ENCODE results near the gene BBLN.

The BBLN gene

DNA sequence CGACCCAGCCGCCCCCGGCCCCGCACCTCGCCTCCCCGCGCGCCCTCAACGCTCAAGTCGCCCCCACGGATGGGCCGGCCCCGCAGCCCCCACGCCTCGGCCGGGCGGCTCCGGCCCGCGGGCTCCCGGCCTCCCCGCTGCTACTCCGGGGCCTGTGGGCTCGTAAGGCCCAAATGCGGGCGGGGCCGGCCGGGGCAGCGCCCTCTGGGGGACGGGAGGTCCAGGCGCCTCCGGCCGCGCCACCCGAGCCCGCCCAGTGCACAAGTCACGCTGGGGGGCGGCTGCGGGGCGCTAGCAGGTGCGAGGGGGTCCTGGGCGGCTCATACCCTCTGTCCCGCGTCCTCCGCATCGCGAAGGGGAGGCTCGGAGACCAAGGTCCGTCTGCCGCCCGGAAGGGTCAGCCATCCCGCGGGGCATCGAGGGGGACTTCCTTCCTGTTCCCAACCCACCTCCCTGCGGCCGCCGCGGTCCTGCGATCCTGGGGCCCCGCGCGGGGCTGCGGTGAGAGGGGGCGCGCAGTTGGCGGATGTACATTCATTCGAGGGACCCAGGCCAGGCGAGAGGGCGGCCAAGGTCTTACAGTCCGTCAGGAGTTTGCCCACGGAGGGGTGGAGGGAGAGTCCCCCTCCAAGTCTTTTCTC is 31.5 kb downstream of the BBLN start, which contains the start of gene CIZ1:
Gene CIZ1, minus strand, starts transcription at position 167 of the 641 bp plus-strand sequence. CDS start 715 bp downstream, outside the sequence.
- DNase-seq (ENCODE audit: low read depth), result peak; percentile 63

DNA sequence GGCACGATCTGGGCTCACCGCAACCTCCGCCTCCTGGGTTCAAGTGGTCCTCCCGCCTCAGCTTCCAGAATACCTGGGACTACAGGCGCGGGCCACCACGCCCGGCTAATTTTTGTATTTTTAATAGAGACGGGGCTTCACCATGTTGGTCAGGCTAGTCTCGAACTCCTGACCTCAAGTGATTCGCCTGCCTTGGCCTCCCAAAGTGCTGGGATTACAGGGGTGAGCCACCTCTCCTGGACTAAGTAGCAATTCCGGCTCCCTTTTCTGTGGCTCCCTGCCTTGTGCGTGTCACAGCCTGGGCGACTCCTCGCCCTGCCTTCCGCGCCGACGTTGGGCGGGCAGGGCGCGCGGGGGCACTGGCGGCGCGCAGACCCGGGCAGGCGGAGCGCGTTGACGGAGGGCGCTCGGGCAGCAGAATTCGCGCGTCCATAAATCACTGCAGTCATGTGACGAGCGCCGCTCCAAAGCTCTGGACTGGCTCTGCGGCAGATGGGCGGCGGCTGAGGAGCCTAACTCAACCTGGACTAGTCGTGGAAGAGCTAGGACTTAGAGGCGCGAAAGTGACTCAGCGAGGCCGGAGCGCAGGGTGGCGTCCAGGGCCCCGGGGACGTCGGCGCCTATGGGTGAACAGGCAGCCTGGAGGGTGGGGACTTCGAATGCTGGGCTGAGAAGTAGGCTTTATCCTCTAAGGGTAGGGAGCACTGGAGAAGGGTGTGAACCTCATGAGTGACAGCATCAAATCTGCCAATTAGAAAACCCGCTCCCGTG is 32.7 kb downstream of the BBLN start:
- peak; percentile 72 for DNase-seq (ENCODE audit: low read depth)

DNA sequence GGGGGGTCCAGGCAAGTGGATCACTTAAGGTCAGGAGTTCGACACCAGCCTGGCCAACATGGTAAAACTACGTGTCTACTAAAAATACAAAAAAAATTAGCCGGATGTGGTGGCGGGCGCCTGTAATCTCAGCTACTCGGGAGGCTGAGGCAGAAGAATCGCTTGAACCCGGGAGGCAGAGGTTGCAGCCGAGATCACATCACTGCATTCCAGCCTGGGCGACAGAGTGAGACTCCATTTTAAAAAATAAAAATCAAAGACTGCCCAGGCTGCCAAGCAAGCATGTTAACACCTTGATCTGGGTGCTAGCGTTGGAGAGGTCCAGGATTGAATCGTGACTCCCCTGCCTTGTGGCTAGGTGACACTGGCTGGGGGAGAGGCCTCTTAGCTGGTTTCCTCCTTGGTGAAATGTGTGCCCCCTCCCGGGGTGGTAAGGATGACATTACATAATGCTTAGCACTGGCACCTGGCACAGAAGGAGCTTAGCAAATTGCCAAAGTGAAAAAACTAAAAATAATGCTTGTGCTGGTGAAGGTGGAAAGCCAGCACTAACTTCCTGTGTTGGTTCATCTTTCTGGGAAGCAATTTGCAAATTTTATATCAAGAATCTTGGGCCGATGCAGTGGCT is 33.5 kb downstream of the BBLN start:
- no peak for DNase-seq (ENCODE audit: low read depth)

DNA sequence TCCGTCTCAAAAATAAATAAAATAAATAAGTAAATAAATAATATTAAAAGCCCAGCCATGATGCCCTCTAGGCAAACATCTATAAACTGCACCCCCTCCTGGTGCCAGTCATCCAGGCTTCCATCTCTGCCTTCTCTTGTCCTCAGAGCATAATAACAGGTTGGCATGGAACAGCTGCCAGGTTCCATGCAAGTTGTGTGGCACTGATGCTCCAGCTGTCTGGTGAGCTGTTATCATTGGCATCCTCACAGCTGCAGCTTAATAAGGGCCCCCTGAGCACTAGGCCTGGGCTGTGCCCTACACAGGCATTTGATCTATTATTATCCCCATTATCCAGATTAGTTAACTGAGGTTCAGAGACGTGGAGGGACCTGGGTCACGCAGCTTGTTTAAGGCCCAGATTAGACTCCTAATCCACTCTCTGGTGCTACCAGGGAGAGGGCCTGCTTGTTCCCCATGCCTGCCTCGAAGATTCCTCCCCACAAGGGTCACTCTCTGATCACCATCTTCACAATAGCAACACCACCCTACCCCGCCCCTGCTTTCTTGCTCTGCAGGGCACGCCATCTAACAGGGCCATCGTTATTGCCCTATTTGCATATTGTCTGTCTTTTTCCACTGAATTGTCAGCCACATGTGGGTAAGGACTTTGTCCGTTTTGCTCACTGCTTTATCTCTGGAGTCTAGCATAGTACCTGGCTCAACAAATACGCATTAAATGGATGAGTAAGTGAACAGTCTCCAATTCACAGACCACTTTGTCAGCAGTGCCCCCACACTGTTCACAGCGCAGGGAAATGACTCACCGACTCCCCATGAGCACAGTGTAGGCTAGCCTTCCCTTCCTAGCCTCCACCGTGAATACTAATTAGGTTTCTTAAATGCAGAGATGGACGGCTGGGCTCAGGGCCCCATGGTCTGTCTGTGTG is 41.6 kb downstream of the BBLN start:
- DNase-seq (ENCODE audit: low read depth), result no peak

DNA sequence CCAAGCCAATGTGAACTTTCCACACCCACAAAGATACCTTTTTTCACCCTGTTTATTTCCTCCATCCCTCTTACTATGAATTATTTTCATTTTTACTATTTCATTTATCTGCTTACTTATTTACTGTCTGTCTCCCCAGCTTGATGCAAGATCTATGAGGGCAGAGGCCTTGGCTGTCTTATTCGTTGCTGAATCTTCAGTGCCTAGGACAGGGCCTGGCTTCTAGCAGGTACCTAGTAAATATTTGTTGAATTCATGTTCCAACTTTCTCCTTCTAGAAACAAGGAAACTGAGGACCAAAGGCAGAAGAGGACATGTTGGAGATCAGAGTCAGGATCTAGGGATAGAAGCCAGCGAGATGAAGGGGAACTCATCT is 42.6 kb downstream of the BBLN start:
- DNase-seq (ENCODE audit: low read depth), result no peak

DNA sequence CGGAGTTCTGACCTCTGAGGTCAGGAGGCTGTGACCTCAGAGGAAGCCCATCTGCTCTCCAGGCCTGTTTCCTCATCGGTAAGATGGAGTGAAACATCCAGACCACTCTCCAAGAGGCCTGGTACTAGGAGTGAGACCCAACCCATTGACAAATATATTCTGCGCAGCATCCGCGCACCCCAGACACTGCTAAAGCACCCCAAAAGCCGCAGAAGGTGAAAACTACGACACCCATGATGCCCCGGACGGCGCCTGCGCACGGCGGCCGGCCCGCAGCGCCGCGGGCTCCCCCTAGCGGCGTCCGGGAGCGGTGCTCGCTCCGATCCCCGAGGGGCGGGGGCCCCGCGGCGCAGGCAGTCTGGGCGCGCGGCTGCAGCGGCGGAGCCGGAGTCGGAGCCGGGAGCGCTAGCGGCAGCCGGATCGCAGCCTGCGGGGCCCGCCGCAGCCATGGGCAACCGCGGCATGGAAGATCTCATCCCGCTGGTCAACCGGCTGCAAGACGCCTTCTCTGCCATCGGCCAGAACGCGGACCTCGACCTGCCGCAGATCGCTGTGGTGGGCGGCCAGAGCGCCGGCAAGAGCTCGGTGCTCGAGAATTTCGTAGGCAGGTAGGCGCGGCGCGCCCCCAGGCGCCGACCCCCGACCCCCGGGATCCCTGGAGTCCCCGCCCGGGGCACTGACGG is 43.1 kb downstream of the BBLN start, which contains the start of gene DNM1:
Gene DNM1, plus strand, starts transcription at position 356 of the 683 bp plus-strand sequence. Its CDS starts 92 bp downstream, at position 448.
- no peak for DNase-seq (ENCODE audit: low read depth)

DNA sequence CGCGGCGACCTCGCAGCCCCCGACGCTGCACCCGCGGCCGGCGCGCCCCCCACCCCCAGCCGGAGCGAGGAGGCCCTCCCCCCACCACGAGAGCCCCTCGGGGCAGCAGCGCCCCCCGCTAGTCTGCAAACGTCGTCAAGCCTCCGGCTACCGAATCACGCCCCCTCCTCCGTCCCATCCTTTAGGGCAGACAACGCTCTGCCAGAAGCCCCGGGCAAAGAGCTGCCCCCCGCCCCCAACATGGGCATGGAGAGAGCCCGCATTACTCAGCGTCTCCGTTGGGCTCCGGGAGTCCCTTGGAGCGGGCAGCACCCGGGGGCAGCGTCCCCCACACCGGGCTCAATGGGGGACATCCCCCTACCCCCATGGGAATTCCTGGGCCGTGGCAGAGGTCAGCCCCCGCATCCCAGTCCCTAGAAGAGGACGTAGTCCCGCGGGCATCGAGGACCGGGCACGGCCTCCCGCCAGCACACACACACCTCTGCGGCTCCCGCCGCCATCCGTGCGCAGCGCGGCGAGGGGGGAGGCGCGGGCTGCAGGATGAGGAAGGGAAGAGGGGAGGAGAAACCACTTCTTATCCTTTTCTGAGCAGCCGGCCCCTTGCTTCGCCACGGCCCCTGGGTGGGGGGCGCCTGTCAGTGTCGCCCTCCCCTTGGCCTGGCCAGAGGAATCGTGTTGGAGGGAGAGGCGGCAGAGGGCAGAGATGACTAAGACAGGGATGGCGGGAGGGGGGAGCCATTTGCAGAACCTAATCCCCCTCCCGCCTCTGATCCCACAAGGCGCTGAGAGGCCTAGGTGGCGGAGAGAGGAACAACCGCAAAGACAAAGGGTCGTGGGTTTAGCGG is 43.9 kb downstream of the BBLN start:
- DNase-seq (ENCODE audit: low read depth), result no peak

DNA sequence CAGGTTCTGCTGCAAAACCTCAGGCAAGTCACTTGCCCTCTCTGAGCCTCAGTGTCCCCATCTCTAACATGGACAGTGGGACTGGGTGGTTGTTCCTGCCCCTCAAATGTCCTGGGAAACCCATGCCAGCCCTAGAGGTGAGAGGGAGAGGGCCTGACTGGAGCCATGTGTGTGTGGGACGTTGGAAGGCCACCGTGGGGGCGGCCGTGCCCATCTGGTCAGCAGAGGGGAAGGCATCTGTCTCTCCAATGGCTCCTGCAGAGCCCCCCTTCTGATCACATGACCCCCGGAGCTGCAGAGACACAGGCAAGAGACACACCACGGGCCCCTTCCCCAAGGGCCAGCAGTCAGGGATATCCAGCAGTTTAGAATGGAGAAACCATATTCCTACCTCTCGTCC is 44.8 kb downstream of the BBLN start:
- DNase-seq (ENCODE audit: low read depth), result no peak

DNA sequence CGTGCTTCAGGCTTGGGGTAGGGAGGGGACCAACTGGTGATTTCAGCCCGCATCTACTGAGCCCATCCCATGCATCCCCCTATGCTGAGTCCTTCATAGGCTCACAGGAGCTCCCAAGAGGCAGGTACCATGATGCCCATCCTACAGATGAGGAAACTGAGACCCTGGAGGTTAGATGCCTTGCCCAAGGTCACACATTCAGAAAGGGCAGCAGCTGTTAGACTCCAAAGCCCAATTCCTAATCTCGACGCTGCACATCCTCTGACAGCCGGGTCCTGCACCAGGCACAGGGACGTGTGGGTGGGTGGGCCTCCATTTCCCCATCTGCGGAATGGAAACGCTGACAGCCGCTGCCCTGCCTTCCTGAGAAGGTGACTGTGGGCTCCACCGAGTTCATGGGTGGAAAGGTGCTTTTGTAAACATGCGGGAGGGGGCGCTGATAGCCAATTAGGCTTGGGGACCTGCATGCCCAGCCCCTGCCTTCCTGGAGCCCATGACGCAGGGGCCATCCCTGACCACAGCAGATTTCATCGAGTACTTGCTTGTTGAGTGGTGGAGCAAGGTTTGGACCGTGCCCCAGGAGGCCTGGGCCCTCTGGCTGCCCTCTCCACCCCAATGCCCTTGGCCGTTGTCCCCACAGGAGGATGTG is 45.4 kb downstream of the BBLN start:
- no peak for DNase-seq (ENCODE audit: low read depth)

DNA sequence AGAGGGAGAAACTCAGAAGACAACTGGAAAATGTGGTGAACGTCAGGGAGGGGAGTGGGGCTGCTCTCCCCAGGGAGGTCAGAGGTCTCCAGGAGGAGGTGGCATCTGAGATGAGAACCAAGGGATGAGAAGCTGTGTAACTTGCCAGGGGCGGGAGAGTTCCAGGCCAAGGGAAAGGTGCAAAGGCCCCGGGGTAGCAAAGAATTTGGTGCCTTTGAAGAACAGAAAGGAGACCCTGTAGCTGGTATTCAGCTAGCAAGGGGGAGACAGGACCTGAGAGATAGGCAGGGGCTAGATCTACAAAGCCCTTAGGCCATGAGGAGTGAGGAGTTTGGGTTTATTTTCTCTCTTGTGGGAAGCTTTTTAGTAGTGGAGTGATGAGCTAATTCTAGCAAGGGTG is 46.4 kb downstream of the BBLN start:
- no peak for DNase-seq (ENCODE audit: low read depth)

DNA sequence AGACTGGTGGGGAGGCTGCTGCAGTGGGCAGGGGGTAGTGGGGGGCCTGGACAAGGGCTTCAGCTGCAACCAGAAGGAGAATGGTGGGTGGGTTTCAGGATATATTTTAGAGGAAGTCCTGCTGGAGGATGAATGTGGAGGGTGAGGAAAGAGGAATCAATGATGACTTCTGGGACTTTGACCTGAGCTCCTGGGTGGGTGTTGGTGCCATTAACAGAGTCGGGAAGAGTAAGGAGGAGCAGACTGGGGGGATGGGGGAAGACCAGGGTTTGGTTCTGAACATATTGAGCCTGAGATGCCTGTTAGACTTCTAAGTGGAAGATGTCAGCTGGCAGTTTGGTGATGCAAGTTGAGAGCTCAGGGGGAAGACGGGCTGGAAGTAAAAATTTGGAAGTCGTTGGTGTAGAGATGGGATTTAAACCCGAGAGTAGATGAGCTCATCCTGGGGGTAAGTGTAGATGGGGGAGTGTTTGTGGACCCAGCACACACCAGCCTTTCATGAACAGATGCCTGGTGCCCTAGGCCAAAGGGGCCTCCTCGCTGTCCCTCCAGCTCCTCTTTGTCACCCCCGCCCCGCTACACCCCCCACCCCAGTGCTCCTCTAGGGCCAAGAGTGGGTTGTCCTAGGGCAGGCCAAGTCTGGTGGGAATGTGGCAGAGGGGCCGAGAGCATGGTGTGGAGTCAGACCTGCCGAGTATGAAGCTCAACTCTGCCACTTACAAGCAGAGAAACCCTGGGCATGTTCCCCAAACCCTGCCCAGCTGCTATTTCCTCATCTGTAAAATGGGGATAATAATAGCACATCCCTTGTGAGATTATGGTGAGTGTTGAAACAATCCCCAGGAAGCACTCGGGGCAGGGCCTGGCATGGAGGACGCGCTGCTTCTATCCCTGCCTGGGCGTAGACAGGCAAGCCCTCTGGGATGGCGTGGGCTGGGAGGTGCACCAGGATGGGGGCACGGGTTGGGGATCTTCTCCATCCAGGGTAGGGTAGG is 47.1 kb downstream of the BBLN start:
- DNase-seq (ENCODE audit: low read depth), result no peak

DNA sequence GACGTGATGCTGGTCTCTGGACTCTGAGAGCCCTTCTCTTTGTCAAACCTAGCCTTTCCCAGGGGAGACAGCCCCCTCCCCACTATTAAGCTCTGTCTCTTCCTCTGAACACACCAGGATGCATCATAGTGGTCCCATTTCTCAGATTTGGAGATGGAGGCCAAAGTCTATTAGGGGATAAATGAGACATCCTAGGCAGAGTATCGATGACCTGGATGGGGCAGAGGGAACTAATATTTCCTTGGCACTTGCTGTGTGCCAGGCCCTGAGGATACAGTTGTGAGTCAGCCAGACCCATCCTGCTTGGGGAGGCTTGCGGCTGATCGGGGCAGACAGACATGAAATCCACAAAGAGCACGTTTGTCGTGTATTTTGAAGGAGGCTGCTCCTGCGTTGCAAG is 48.3 kb downstream of the BBLN start:
- no peak for DNase-seq (ENCODE audit: low read depth)

DNA sequence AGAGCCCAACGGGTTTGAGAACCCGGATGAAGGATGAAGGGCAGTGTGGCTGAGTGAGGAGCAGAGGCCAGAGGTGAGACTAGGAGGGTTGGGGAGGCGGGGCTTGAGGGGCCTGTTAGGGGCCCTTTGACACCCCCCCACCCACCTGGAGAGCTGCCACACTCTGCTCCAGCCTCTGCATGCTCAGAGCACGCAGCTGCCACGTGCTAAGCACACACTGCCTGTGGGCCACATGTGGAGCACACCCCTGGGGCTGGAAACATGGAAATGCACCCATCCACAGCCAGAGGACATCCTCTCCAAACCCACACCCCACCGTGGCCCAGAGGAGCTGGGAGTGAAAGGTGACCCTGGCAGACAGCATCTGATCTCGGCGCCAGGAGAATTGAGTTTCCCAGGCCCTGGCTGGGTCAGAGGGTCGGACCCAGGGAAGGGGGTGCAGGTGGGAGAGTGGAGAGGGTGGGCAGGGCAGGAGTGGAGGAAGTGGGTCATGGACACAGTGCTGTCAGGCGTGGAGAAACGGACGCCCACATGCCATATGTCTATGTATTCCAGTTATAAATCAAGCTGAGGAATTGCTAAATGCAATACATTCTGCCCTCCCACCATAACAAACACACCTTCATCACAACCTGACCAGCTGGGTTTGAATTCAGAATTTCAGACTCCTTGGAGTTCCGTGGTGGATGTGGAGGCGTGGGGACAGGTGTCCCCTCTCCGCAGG is 49.0 kb downstream of the BBLN start:
- no peak for DNase-seq (ENCODE audit: low read depth)

DNA sequence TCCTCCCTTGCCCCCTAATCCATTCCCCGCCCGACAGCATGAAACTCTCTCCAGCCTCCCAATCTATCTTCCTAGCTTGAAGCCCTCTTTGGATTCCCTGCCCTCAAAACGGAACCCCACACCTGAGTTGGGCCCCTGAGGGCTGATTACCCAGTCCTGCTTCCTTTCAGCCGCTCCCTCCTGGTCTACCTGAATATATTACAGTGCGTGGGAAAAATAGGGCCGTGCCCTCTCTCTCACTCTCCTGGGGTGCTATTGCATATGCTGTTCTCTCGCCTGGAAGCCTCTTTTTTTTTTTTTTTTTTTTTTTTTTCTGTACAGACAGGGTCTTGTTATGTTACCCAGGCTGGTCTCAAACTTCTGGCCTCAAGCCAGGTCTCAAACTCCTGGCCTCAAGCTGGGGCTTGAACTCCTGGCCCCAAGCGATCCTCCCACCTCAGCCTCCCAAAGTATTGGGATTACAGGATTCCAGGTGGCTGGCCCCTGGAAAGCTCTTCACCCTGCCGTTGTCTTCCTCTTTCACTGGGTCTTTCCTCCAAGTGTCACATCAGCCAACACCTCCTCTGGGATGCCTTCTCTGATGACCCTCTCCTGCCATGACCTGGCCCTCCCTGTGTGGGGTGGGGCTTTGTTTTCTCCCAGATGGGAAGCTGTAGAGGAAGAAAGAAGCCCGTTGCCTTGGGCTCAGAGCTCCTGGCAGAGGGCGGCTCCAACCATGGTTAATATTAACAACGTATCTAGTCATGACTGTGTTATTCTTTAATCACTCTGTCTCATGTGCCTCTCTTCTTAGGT is 51.3 kb downstream of the BBLN start:
- no peak for DNase-seq (ENCODE audit: low read depth)

DNA sequence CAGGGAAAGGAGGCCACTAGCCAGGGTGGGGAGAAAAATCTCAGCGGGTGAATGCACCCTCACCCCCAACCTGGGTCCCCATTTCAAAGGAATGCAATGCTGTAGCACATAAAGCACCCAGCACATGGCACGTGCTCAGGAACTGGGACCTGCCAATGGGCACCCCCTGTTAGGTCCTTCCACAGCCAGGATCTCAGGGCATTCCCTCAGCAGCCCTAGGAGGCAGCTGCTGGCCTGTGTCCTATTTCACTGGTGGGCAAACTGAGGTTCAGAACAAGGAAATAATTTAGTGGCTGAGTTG is 51.9 kb downstream of the BBLN start:
- no peak for DNase-seq (ENCODE audit: low read depth)
